Lower leg skin (tissue), 4 donors: Measurements from ENCODE around the gene CFDP1. TPM values are rescaled to one million over a fixed set of nuclear protein-coding genes. Genes with fewer than 3 reads are reported as not detected.

Source experiments
- DNase-seq, 2 donors: peaks; one replicate each; pipeline ENCODE4 v3.0.0-alpha.2; 2019; ENCODE audit warnings: low spot score in 2 of 2
- H3K4me3 ChIP-seq: fragments of 200-600 bp; sonication (generic); 2 replicates; pipeline ENCODE4 v1.5.1; 2017; ENCODE audit warnings: mild to moderate bottlenecking, low read depth; ENCODE audit not compliant: poor library complexity, severe bottlenecking
- POLR2A ChIP-seq, 2 donors: fragments of 450-650 bp; IDR thresholded peaks; one replicate each; pipeline ENCODE4 v1.6.1; 2016 to 2017; ENCODE audit warnings: antibody characterized with exemption in 2 of 2, mild to moderate bottlenecking in 1 of 2, moderate library complexity in 1 of 2
- WGBS, 2 donors: methylation state at CpG; one replicate each; pipeline ENCODE4 v1.1.5; 2018; 5-methylcytosine and 5-hydroxymethylcytosine counted together
- intact Hi-C: fragments of 100-400 bp; cut with DNase I; formaldehyde crosslinking; loops from one replicate; pipeline ENCODE4 v1.15.0; 2023; ENCODE audit warnings: low total_unique reads
- total RNA-seq, 4 donors: library from RNA; depleted of rRNA; stranded (reverse); fragments of >200 nt; gene quantifications; one replicate each; pipeline ENCODE4 v1.1.0, GENCODE V29; 2016
- TF ChIP-seq, protein P1 (sequence below), 3 donors: fragments of 450-650 bp; IDR thresholded peaks; one replicate each; pipeline ENCODE4 v1.5.1; 2016; ENCODE audit warnings: antibody characterized with exemption in 3 of 3, mild to moderate bottlenecking in 3 of 3, moderate library complexity in 2 of 3

Gene CFDP1
- total RNA-seq, 4 donors from 2014 or later = 43.1 to 52.3 (median 49.5) TPM

DNA sequence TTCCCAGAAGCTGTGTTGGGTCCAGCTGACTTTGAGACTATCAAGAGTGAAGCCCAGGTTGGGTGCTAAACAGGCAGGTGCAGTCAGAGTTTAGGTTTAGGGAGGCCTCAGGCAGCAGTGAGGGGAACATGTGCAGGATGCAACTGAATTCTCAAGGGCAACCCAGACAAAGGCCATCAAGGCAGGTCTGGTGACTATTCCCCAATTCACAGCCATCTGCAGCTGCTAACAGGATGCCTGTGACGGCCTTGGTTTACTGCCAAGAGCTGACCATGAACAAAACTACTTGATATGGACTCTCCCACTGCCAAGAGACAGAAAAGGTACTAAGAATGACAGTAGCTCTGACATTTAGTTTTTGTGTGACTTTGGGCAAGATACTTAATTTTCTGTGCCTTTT, 136.7 kb downstream of the CFDP1 start:
- H3K4me3 ChIP-seq = no peak overlapping the region
- 70 to 86% methylated on average over 1 of the region's 1 CpG for WGBS, 2 donors
- TF ChIP-seq POLR2A (IDR thresholded peaks at IDR 0.05) = no peak
- TF ChIP-seq, protein P1, sequence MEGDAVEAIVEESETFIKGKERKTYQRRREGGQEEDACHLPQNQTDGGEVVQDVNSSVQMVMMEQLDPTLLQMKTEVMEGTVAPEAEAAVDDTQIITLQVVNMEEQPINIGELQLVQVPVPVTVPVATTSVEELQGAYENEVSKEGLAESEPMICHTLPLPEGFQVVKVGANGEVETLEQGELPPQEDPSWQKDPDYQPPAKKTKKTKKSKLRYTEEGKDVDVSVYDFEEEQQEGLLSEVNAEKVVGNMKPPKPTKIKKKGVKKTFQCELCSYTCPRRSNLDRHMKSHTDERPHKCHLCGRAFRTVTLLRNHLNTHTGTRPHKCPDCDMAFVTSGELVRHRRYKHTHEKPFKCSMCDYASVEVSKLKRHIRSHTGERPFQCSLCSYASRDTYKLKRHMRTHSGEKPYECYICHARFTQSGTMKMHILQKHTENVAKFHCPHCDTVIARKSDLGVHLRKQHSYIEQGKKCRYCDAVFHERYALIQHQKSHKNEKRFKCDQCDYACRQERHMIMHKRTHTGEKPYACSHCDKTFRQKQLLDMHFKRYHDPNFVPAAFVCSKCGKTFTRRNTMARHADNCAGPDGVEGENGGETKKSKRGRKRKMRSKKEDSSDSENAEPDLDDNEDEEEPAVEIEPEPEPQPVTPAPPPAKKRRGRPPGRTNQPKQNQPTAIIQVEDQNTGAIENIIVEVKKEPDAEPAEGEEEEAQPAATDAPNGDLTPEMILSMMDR (IDR thresholded peaks at IDR 0.05) = no peak
- intact Hi-C loops = no loop called here
- no peak for DNase-seq

DNA sequence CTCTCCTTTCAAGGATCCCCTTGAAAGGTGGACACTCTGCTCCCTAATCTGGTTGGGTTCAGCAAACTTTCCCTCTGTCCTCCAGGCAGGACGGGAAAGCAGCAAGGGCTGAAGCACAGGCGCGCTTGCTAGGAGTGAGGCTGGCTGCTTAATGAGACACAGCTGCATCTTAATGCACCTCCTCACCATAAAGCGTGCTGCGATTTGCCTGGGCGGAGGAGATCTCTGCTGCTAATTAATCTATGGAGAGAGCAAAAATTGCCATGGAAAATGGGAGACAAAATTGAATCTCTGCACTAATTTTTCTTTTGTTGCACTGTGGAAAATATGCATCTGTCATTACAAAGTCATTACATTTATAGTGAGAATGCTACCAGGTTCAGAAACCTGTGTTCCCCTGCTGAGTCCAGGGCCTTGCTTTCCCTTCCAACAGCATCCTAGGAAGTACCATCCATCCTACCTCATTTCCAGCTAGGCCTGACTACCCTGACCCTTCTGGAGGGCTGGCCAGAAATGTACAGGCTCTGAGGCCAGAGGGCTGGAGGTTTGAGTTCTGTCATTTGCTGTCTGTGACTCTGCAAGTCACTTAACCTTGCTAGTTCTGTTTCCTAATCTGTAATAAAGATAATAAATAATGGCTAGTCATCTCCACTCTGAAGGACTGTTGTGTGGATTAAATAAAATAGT, 138.4 kb downstream of the CFDP1 start:
- TF ChIP-seq, protein P1 (IDR thresholded peaks at IDR 0.05) = no peak
- TF ChIP-seq POLR2A (IDR thresholded peaks at IDR 0.05) = no peak
- no peak overlapping the region for H3K4me3 ChIP-seq
- intact Hi-C loops = no loop called here
- no peak for DNase-seq
- 45 to 58% methylated on average over 6 of the region's 6 CpGs for WGBS, 2 donors

DNA sequence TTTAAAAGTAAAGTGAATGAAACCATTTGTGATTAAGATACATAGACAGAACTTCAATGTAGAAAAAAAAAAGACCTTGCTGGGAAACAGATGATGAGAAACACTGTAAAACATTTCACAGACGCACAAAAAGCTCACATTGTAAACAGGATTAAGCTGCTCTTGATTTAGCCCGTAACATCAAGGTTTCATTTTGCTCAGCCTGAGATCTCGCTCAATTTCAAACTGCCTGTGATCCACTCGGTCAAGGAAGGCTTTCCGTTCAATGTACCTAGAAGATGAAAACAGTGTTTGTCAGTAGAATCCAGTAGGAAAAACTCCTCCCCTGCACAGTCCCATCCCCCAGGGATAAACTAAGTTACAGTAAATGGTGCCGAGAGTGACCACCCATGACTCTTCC, 139.5 kb downstream of the CFDP1 start:
- intact Hi-C loops = no loop called here
- DNase-seq = no peak
- 87% methylated on average over 6 of the region's 6 CpGs for WGBS, 2 donors
- TF ChIP-seq, protein P1 (IDR thresholded peaks at IDR 0.05) = no peak
- TF ChIP-seq POLR2A (IDR thresholded peaks at IDR 0.05) = no peak
- no peak overlapping the region for H3K4me3 ChIP-seq

DNA sequence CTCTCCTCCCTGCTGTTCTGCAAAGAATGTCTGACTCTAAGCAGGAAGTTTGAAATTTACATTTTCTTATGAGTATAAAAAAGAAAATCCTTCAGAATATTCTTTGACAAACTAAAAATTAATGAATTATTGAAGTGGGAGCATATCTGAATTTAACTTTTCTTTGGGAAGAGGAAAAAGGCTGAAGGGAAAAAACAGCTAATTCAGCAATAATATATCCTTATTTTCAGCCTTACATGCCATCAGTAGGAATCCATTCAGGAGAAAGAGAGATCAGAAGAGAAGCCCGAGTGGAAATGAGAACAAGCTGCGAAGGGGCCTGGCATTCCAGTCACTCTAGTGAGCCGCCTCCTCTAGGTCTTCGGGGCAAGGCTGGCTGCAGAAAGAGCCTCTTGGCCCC, 140.1 kb downstream of the CFDP1 start:
- intact Hi-C loops = no loop called here
- H3K4me3 ChIP-seq = no peak overlapping the region
- TF ChIP-seq, protein P1 (IDR thresholded peaks at IDR 0.05) = no peak
- TF ChIP-seq POLR2A (IDR thresholded peaks at IDR 0.05) = no peak
- DNase-seq = no peak
- WGBS, 2 donors = 68 to 91% methylated on average over 4 of the region's 4 CpGs

DNA sequence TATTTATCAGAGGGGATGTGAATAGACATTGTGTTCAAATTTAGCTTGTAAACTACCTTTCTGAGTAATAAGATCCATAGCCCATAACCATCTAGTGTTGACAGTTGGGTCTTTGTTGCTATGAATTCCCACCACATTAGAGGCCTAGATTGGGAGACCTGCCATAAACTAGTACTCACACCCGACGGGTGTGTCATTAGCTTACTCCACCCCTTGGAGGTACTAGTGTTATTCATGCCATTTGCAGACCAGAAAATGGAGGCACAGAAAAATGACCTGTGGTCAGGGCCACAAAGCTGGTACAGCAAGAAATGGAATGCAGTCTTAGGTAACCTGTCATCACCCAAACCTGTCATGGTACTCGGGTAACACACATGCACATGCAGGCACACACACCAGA, 140.6 kb downstream of the CFDP1 start:
- TF ChIP-seq POLR2A (IDR thresholded peaks at IDR 0.05) = no peak
- TF ChIP-seq, protein P1 (IDR thresholded peaks at IDR 0.05) = no peak
- 62 to 65% methylated on average over 3 of the region's 3 CpGs for WGBS, 2 donors
- intact Hi-C loops = no loop called here
- H3K4me3 ChIP-seq = no peak overlapping the region
- DNase-seq = no peak

DNA sequence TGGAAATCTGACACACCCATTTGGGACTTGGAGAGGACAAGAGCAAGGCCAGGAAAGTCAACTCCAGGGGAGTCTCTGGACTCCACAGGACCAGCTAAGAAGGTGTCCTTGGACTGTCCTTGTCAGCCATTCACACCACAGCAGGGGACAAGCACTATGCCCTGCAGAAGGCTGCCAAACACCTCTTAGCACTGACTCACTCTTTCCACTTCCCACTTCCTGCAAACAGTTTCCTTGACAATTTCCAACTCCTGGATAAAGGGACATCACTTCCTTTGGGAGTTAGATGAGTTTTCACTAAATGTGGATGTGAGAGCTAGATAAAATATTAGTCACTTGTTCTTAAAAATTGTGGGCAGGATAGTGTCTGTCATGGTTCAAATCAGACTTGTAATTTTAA, 144.1 kb downstream of the CFDP1 start:
- H3K4me3 ChIP-seq = no peak overlapping the region
- DNase-seq = no peak
- intact Hi-C loops = no loop called here
- no peak for TF ChIP-seq POLR2A (IDR thresholded peaks at IDR 0.05)
- TF ChIP-seq, protein P1 (IDR thresholded peaks at IDR 0.05) = no peak
